ENCODE data around the gene GIGYF2.

GIGYF2 gene

DNA sequence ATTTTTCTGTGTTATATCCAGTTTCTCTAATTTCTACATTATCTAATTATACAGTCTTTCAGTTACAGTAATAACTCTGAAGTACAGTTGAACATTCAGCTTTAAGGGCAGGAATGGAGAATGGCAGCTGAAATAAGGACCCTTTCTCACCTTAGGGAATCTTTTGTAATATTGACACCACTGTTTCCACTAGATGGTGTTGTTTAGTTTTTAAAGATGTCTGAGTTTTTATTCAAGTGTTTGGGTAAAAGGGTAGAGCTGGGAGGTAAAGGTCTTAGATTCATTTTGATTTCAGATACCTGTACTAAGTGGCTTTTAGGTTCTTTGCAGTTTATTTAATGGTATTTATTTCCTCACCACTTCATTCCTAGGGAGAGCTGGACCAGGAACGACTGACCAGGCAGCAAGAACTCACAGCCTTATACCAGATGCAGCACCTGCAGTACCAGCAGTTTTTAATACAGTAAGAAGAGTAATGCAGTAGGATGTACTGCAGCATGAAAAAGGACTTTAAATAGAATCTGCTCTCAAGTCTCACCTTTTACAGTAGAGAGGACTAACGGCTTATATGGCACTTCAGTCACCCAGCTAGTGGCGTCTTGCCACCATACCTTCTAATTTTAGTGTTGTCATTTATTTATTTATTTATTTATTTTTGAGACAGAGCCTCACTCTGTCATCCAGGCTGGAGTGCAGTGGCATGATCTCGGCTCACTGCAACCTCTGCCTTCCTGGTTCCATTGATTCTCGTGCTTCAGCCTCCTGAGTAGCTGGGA lies 112.4 kb downstream of the GIGYF2 start:
- no peak overlapping the region for H3K27ac ChIP-seq
- peak; percentile 31; the same call in 1 of the 2 replicates for TF ChIP-seq CTCF (conservative IDR thresholded peaks at IDR 0.05)

DNA sequence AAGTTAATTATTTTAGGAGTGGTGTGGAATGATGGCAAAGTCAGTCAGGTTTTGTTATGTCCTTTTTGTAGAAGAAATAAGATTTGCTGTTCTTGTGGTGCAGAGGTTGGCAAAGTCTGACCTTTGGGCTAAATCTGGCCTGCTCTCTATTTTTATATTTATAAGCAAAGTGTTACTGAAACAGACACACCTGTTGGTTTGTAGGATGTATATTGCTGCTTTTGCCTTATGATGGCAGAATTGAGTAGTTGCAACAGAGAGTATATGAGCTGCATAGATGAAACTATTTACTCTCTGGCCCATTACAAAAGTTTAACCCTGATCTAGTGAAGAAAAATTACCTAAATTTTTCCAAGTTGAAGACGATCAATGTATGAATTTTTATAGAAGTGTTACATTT lies 113.3 kb downstream of the GIGYF2 start:
- TF ChIP-seq CTCF (conservative IDR thresholded peaks at IDR 0.05), result no peak
- H3K27ac ChIP-seq, result no peak overlapping the region

DNA sequence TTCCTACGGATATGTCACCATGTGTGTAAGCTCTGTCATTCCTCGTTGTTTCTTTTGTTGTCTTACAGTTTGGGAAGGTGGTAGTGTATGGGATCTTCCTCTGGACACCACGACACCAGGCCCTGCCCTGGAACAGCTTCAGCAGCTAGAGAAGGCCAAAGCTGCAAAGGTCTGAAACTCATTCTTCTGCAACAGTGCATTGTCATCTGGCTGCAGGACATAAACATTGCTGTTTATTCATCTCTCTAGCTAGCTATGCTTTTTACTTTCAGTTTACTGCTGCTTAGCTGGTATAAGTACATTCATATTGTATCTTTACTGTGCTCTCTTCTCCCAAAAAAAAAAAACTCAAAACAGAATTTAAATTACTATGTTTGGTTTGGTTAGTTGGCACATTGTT lies 118.4 kb downstream of the GIGYF2 start:
- H3K27ac ChIP-seq, result no peak overlapping the region
- TF ChIP-seq CTCF (conservative IDR thresholded peaks at IDR 0.05), result no peak

DNA sequence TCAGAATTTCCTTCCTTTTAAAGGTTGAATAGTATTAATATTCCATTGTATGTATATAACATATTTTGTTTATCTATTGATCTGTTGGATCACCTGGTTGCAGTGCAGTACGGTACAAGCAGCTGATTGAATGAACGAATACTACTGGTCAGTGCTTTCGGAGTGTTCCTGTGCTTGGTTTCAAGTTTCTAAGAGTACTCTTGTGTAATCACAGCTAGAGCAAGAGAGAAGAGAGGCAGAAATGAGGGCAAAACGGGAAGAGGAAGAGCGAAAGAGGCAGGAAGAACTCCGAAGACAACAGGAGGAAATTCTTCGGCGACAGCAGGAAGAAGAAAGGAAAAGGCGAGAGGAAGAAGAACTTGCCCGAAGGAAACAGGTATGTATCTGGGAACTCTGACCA lies 119.5 kb downstream of the GIGYF2 start:
- no peak overlapping the region for H3K27ac ChIP-seq
- no peak for TF ChIP-seq CTCF (conservative IDR thresholded peaks at IDR 0.05)

DNA sequence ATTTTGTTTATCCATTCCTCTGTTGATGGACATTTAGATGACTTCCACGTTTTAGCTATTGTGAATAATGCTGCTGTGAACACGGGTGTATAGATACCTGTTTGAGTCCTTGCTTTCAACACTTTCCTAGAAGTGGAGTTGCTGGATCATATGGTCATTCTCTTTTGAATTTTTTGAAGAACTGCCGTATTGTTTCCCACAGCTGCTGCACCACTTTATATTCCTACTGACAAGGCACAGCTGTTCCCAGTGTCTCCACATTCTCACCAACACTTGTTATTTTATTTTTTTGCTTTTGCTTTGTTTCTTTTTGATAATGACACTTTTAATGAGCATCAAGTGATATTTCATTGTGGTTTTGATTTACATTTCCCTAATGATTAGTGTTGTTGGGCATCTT lies 120.6 kb downstream of the GIGYF2 start:
- TF ChIP-seq CTCF (conservative IDR thresholded peaks at IDR 0.05), result no peak

GRCh38 chr2:232829988-232830387 lies 132.9 kb downstream of the GIGYF2 start:
- TF ChIP-seq CTCF (conservative IDR thresholded peaks at IDR 0.05), result no peak

More for the DNA sequence above, 120.6 kb downstream of the GIGYF2 start:
- H3K27ac ChIP-seq, result no peak overlapping the region

GRCh38 chr2:232831496-232831895 lies 134.4 kb downstream of the GIGYF2 start:
- H3K27ac ChIP-seq, result peak overlapping the region; percentile 45
- no peak for TF ChIP-seq CTCF (conservative IDR thresholded peaks at IDR 0.05)

More at GRCh38 chr2:232829988-232830387, 132.9 kb downstream of the GIGYF2 start:
- no peak overlapping the region for H3K27ac ChIP-seq
